DOHH2 (cell line): ENCODE results near the gene ACSM4.

Source experiments
- H3F3A ChIP-seq: fragments of 200-600 bp; sonication (generic), shearing (Covaris generic); 2 replicates; pipeline ENCODE4 v1.6.0; 2016; ENCODE audit warnings: antibody characterized with exemption, mild to moderate bottlenecking; ENCODE audit not compliant: control insufficient read depth, insufficient read depth
- H3K27ac ChIP-seq: fragments of 200-600 bp; sonication (generic); 2 replicates; pipeline ENCODE4 v1.5.1; 2014; ENCODE audit warnings: low read depth, mild to moderate bottlenecking, low read length, moderate library complexity
- H3K27me3 ChIP-seq: fragments of 200-600 bp; sonication (generic); 2 replicates; pipeline ENCODE4 v1.6.1; 2014; ENCODE audit warnings: mild to moderate bottlenecking, low read length, mixed read lengths; ENCODE audit not compliant: control insufficient read depth
- H3K36me3 ChIP-seq: fragments of 200-600 bp; sonication (generic); 2 replicates; pipeline ENCODE4 v1.6.1; 2014; ENCODE audit warnings: mild to moderate bottlenecking, low read length, moderate library complexity, mixed read lengths; ENCODE audit not compliant: control insufficient read depth
- H3K4me1 ChIP-seq: fragments of 200-600 bp; sonication (generic); 2 replicates; pipeline ENCODE4 v1.6.1; 2014; ENCODE audit warnings: mild to moderate bottlenecking, low read length, mixed read lengths; ENCODE audit not compliant: control insufficient read depth
- H3K4me2 ChIP-seq: fragments of 200-600 bp; sonication (generic); 2 replicates; pipeline ENCODE4 v1.6.0; 2014; ENCODE audit warnings: mild to moderate bottlenecking, low read length, moderate library complexity
- H3K4me3 ChIP-seq: fragments of 200-600 bp; sonication (generic); 2 replicates; pipeline ENCODE4 v1.5.1; 2014; ENCODE audit warnings: mild to moderate bottlenecking, low read length, mixed read lengths
- H3K79me2 ChIP-seq: fragments of 200-600 bp; sonication (generic); 2 replicates; pipeline ENCODE4 v1.6.1; 2014; ENCODE audit warnings: mild to moderate bottlenecking, low read length, mixed read lengths; ENCODE audit not compliant: control insufficient read depth
- H3K9me2 ChIP-seq: fragments of 200-600 bp; sonication (generic); replicated peaks from 2 replicates; pipeline ENCODE4 v1.6.1; 2014; ENCODE audit warnings: mild to moderate bottlenecking, low read length, mixed read lengths; ENCODE audit not compliant: control insufficient read depth
- H3K9me3 ChIP-seq: fragments of 200-600 bp; sonication (generic); 2 replicates; pipeline ENCODE4 v1.6.1; 2014; ENCODE audit warnings: antibody characterized with exemption, low read length, mixed read lengths; ENCODE audit not compliant: control insufficient read depth, insufficient read depth
- H4K20me1 ChIP-seq: fragments of 200-600 bp; sonication (generic); 2 replicates; pipeline ENCODE4 v1.6.0; 2014; ENCODE audit warnings: low read depth, mild to moderate bottlenecking, antibody characterized with exemption, low read length, moderate library complexity; ENCODE audit not compliant: control insufficient read depth, insufficient read depth
- CTCF ChIP-seq: fragments of 200-600 bp; sonication (generic); IDR thresholded peaks from one replicate; pipeline ENCODE4 v1.5.1; 2014; ENCODE audit warnings: antibody characterized with exemption, mild to moderate bottlenecking, low read depth, low read length; ENCODE audit not compliant: poor library complexity, severe bottlenecking
- EZH2phosphoT487 ChIP-seq: fragments of 200-600 bp; sonication (generic); IDR thresholded peaks from 2 replicates; pipeline ENCODE4 v1.6.1; 2017; ENCODE audit warnings: borderline replicate concordance, mild to moderate bottlenecking, antibody characterized with exemption, low read length, moderate library complexity, mixed read lengths

Gene ACSM4

GRCh38 chr12:7295529-7295928, 8.3 kb upstream of the ACSM4 start:
- Histone ChIP-seq H3K79me2 (no peaks in the 10 kb centered on the region), H3K9me2 (no peaks in the 10 kb centered on the region), H3K27me3 (no peaks in the 10 kb centered on the region), H3K27ac (no peak overlapping the region), H4K20me1 (no peaks in the 10 kb centered on the region), H3K9me3 (no peaks in the 10 kb centered on the region), H3K4me3 (no peak overlapping the region), H3F3A (no peaks in the 10 kb centered on the region), H3K4me2 (no peak overlapping the region), H3K4me1 (no peaks in the 10 kb centered on the region), H3K36me3 (no peaks in the 10 kb centered on the region)
- TF ChIP-seq CTCF = no peak
- no peak for TF ChIP-seq EZH2phosphoT487

- Histone ChIP-seq H3K4me2 (no peak overlapping the region), H3K4me3 (no peak overlapping the region), H3K4me1 (no peaks in the 10 kb centered on the region), H3K9me3 (no peaks in the 10 kb centered on the region), H3F3A (no peaks in the 10 kb centered on the region), H3K79me2 (no peaks in the 10 kb centered on the region), H4K20me1 (no peaks in the 10 kb centered on the region), H3K27ac (no peak overlapping the region), H3K27me3 (no peaks in the 10 kb centered on the region), H3K9me2 (no peaks in the 10 kb centered on the region), H3K36me3 (no peaks in the 10 kb centered on the region)
- TF ChIP-seq EZH2phosphoT487 (no peak), CTCF (no peak)
Measured at GRCh38 chr12:7297865-7298264, 6.0 kb upstream of the ACSM4 start.

GRCh38 chr12:7302266-7302986, 1.4 kb upstream of the ACSM4 start:
- no peak overlapping the region for H3K27ac ChIP-seq
- no peak overlapping the region for H3K4me3 ChIP-seq
- TF ChIP-seq CTCF = no peak
- no peak for TF ChIP-seq EZH2phosphoT487
- no peaks in the 10 kb centered on the region for H3F3A ChIP-seq
- no peaks in the 10 kb centered on the region for H3K27me3 ChIP-seq
- no peaks in the 10 kb centered on the region for H3K79me2 ChIP-seq
- no peaks in the 10 kb centered on the region for H3K36me3 ChIP-seq
- no peak overlapping the region for H3K4me2 ChIP-seq
- no peaks in the 10 kb centered on the region for H4K20me1 ChIP-seq
- no peaks in the 10 kb centered on the region for H3K9me3 ChIP-seq
- no peaks in the 10 kb centered on the region for H3K4me1 ChIP-seq
- H3K9me2 ChIP-seq = no peaks in the 10 kb centered on the region
